GM12878 (cell line): ENCODE results near the gene TOMM20. TPM values are rescaled to one million over a fixed set of nuclear protein-coding genes. Genes with fewer than 3 reads are reported as not detected.

Source experiments
- CBFB ChIP-seq: IDR thresholded peaks from 2 replicates; pipeline ENCODE4 v1.6.1; 2016; ENCODE audit warnings: antibody characterized with exemption, low read depth
- CHD2 ChIP-seq: IDR thresholded peaks from 2 replicates; pipeline ENCODE4 v1.6.1; 2011; ENCODE audit warnings: low read depth, low read length, improper control_type of control experiment, borderline replicate concordance
- FOS ChIP-seq: IDR thresholded peaks from 3 replicates; pipeline ENCODE4 v1.6.1; 2011; ENCODE audit warnings: borderline replicate concordance; ENCODE audit not compliant: insufficient read length; ENCODE audit errors: extremely low read depth
- GATAD2B ChIP-seq: fragments of 450-650 bp; conservative IDR thresholded peaks from 2 replicates; pipeline ENCODE4 v1.6.1; 2017; ENCODE audit warnings: low read depth, mild to moderate bottlenecking, moderate library complexity
- IRF5 ChIP-seq: fragments of 450-650 bp; IDR thresholded peaks from 2 replicates; pipeline ENCODE4 v1.6.1; 2017; ENCODE audit warnings: borderline replicate concordance
- NRF1 ChIP-seq: conservative IDR thresholded peaks from 2 replicates; pipeline ENCODE4 v1.6.1; 2011; ENCODE audit warnings: mild to moderate bottlenecking, low read depth, low read length, improper control_type of control experiment
- POLR2AphosphoS2 ChIP-seq: IDR thresholded peaks from 2 replicates; pipeline ENCODE4 v1.6.1; 2011; ENCODE audit warnings: low read depth, mild to moderate bottlenecking, low read length, improper control_type of control experiment, moderate library complexity
- POU2F2 ChIP-seq: IDR thresholded peaks from 3 replicates; pipeline ENCODE4 v1.6.1; 2011; ENCODE audit warnings: low read depth, mild to moderate bottlenecking, low read length, borderline replicate concordance
- RB1 ChIP-seq: fragments of 450-650 bp; formaldehyde crosslinking; IDR thresholded peaks from 2 replicates; pipeline ENCODE4 v1.6.1; 2017; ENCODE audit warnings: mild to moderate bottlenecking, borderline replicate concordance
- RELB ChIP-seq: fragments of 450-650 bp; IDR thresholded peaks from 2 replicates; pipeline ENCODE4 v1.6.1; 2017; ENCODE audit warnings: low read depth, mild to moderate bottlenecking, moderate library complexity
- RFX5 ChIP-seq: IDR thresholded peaks from 2 replicates; pipeline ENCODE4 v1.6.1; 2011; ENCODE audit warnings: low read depth, low read length, improper control_type of control experiment
- SRF ChIP-seq, 2 experiments: IDR thresholded peaks; 2 replicates each; pipeline ENCODE4 v1.6.1; 2011; ENCODE audit warnings: low read depth in 2 of 2, low read length in 2 of 2, mild to moderate bottlenecking in 1 of 2, moderate library complexity in 1 of 2
- TAF1 ChIP-seq: IDR thresholded peaks from 2 replicates; pipeline ENCODE4 v1.6.1; 2011; ENCODE audit warnings: mild to moderate bottlenecking, low read depth, low read length, borderline replicate concordance
- TBL1XR1 ChIP-seq: IDR thresholded peaks from 2 replicates; pipeline ENCODE4 v1.6.1; 2012; ENCODE audit warnings: low read depth, low read length, improper control_type of control experiment
- polyA plus RNA-seq, 11 experiments: library from polyadenylated mRNA; depleted of rRNA in 4 of 11; unstranded in 6 of 11; stranded (reverse) in 5 of 11; fragments of >200 nt; fragmentation: Nextera tagmentation in 4 of 11; fragmentation: Illumina TruSeq in 1 of 11; extraction: Ambion mirVana in 4 of 11; extraction: Trizol in 1 of 11; gene quantifications; 1 replicate in 1 of 11; 2 replicates in 10 of 11; pipeline versions ENCODE4 v1.2.1 to v1.2.3, GENCODE V29; 2011 to 2016; ENCODE audit warnings: inconsistent platforms in 2 of 11, missing spikeins in 2 of 11, low read depth in 1 of 11
- total RNA-seq, 4 experiments: library from RNA; depleted of rRNA in 3 of 4; stranded (reverse); fragments of >200 nt in 3 of 4; fragmentation: Illumina TruSeq in 1 of 4; extraction: Trizol in 1 of 4; gene quantifications; 2 replicates each; pipeline versions ENCODE4 v1.2.1 to v1.2.3, GENCODE V29; 2013 to 2021
- TF ChIP-seq, protein P1 (sequence below): IDR thresholded peaks from 2 replicates; pipeline ENCODE4 v1.6.1; 2012; ENCODE audit warnings: low read depth, low read length, improper control_type of control experiment
- TF ChIP-seq, protein P2 (sequence below): IDR thresholded peaks from 2 replicates; pipeline ENCODE4 v1.6.1; 2011; ENCODE audit warnings: borderline replicate concordance, low read depth, mild to moderate bottlenecking, moderate library complexity, low read length; ENCODE audit not compliant: insufficient read depth, poor library complexity, severe bottlenecking
- TF ChIP-seq, protein P3 (sequence below): fragments of 450-650 bp; IDR thresholded peaks from 2 replicates; pipeline ENCODE4 v1.6.1; 2016; ENCODE audit warnings: mild to moderate bottlenecking, moderate library complexity, borderline replicate concordance

Gene TOMM20
- total and polyA plus RNA-seq, 10 of the 15 experiments (the other 5 are each of a cell fraction or from before 2014, with no cell fraction given) = 39.8 to 138 (median 70.1) TPM

DNA sequence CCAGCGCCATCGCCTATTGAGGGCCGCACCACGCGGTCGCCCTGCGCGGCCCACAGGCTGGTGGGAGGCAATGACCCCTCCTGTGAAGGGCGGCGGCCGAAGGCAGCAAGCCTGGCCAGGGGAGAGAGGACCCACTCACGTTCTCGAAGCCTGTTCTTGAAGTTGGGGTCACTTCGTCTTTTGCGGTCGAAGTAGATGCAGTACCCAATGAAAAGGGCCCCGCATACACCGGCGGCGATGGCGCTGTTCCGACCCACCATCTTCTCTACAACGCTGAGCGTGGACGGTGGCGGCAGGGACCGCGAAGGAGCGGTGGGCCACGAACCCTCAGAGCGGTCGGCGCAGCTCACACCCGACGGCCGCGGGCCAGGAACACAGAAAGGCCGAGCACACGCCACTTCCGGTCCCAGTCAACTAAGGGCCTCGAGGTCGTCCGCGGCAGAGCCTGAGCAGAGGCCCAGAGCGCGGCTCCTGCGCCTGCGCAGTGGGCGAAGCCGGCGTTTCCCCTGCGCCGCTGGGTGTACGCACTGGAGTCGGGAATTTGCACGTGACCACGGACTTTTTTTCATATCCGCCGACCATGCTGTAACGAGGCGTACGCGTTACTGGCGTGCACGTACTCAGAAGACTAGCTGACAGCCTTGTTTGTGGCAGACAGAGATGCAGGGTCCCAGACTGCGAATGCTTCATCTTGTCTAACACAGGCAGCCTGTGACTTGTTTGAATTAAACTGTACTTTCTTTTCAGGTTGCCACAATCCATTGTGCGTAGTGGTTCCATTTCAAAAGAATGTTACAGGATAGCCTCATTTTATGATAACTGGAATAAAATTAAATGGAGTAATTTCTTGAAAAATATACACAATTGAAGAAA, at the start of gene TOMM20 (continued):
- TF ChIP-seq, protein P1, sequence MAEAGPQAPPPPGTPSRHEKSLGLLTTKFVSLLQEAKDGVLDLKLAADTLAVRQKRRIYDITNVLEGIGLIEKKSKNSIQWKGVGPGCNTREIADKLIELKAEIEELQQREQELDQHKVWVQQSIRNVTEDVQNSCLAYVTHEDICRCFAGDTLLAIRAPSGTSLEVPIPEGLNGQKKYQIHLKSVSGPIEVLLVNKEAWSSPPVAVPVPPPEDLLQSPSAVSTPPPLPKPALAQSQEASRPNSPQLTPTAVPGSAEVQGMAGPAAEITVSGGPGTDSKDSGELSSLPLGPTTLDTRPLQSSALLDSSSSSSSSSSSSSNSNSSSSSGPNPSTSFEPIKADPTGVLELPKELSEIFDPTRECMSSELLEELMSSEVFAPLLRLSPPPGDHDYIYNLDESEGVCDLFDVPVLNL = no peak
- TF ChIP-seq NRF1 (peak; percentile 96), RELB (peak; percentile 62; the same call in 1 of the 2 replicates), TBL1XR1 (0 out of 2 replicates have a peak, but pooled peaks have one; percentile 30), SRF (IDR thresholded peaks at IDR 0.05; ENCODE audit: low read depth in 2 of 2, low read length in 2 of 2) (0 out of 4 replicates have a peak, but pooled peaks of 1 of the 2 experiments have one; percentile 6), CHD2 (no peak), POU2F2 (peak; percentile 69; the same call in 1 of the 3 replicates), RFX5 (0 out of 2 replicates have a peak, but pooled peaks have one; percentile 20), CBFB (peak; percentile 87; the same call in 1 of the 2 replicates), FOS (no peak), GATAD2B (peak; percentile 78; the same call in 1 of the 2 replicates), TAF1 (peak; percentile 88), POLR2AphosphoS2 (peak; percentile 79), RB1 (0 out of 2 replicates have a peak, but pooled peaks have one; percentile 51), IRF5 (peak; percentile 18; the same call in 1 of the 2 replicates)
- TF ChIP-seq, protein P2, sequence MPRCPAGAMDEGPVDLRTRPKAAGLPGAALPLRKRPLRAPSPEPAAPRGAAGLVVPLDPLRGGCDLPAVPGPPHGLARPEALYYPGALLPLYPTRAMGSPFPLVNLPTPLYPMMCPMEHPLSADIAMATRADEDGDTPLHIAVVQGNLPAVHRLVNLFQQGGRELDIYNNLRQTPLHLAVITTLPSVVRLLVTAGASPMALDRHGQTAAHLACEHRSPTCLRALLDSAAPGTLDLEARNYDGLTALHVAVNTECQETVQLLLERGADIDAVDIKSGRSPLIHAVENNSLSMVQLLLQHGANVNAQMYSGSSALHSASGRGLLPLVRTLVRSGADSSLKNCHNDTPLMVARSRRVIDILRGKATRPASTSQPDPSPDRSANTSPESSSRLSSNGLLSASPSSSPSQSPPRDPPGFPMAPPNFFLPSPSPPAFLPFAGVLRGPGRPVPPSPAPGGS = peak; percentile 2
- TF ChIP-seq, protein P3, sequence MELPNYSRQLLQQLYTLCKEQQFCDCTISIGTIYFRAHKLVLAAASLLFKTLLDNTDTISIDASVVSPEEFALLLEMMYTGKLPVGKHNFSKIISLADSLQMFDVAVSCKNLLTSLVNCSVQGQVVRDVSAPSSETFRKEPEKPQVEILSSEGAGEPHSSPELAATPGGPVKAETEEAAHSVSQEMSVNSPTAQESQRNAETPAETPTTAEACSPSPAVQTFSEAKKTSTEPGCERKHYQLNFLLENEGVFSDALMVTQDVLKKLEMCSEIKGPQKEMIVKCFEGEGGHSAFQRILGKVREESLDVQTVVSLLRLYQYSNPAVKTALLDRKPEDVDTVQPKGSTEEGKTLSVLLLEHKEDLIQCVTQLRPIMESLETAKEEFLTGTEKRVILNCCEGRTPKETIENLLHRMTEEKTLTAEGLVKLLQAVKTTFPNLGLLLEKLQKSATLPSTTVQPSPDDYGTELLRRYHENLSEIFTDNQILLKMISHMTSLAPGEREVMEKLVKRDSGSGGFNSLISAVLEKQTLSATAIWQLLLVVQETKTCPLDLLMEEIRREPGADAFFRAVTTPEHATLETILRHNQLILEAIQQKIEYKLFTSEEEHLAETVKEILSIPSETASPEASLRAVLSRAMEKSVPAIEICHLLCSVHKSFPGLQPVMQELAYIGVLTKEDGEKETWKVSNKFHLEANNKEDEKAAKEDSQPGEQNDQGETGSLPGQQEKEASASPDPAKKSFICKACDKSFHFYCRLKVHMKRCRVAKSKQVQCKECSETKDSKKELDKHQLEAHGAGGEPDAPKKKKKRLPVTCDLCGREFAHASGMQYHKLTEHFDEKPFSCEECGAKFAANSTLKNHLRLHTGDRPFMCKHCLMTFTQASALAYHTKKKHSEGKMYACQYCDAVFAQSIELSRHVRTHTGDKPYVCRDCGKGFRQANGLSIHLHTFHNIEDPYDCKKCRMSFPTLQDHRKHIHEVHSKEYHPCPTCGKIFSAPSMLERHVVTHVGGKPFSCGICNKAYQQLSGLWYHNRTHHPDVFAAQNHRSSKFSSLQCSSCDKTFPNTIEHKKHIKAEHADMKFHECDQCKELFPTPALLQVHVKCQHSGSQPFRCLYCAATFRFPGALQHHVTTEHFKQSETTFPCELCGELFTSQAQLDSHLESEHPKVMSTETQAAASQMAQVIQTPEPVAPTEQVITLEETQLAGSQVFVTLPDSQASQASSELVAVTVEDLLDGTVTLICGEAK = peak; percentile 82
